ENCODE data around the gene CPLANE1.
A peak's percentile ranks its signal among the peaks of the same experiment; 100 is the strongest.
"Not testable (repeated sequence)": the region's sequence is repeated elsewhere in the genome, so short reads cannot be mapped to it uniquely, and the experiment has no call there.

The CPLANE1 gene

DNA sequence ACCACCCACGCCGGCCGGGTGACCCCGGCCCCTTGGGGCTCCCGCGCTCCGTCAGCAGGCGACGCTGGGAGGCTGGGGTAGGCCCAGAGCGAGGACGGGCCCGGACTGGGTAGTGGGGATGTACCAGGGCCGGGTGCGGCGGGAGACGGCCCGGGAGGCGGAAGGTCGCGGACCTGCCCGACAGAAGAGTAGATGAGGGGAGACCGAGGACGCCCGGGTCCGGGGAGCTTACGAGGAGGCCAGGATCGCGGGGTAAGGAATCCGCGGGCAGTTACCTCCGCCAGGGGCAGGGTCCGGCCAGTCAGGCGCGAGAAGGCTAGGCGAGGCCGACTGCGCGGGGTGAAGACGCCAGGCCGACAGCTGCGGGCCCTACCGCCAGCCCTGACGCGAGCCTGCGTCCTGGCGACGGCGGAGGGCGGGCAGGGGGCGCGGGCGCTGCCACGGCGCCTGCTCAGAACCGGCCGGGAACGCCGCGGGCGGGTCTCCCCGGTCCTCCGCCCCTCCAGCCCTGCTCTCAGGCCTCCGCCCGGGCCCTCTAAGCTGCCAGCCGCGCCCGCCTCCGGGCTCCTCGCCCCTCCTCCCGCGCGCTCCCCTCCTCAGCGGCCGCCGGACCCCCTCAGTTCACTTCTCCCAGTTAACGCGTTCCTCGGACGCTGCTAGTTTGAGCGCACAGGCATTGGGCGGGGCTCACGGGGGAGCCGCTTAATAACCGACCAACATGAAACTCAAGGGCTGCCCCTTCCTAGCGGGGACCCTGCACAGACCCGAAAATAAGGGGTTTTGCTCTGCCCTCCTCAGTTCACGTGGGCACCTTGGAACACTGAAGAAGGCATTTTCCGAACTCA lies at the start of gene CPLANE1:
TSS of gene CPLANE1 (minus strand) at position 407 of the 845 bp plus-strand sequence. CDS start 1,678 bp downstream, outside the sequence.
- peak; percentile 81 to 83 for ATAC-seq

DNA sequence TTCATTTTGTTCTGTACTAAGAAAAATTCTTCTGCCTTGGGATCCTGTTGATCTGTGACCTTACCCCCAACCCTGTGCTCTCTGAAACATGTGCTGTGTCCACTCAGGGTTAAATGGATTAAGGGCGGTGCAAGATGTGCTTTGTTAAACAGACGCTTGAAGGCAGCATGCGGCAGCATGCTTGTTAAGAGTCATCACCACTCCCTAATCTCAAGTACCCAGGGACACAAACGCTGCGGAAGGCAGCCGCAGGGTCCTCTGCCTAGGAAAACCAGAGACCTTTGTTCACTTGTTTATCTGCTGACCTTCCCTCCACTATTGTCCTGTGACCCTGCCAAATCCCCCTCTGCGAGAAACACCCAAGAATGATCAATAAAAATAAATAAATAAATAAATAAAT lies 47.1 kb upstream of the CPLANE1 start:
- not testable (repeated sequence) for ATAC-seq

- no peak for ATAC-seq
These were observed 34.1 kb upstream of the CPLANE1 start for GRCh38 chr5:37283214-37283820.

DNA sequence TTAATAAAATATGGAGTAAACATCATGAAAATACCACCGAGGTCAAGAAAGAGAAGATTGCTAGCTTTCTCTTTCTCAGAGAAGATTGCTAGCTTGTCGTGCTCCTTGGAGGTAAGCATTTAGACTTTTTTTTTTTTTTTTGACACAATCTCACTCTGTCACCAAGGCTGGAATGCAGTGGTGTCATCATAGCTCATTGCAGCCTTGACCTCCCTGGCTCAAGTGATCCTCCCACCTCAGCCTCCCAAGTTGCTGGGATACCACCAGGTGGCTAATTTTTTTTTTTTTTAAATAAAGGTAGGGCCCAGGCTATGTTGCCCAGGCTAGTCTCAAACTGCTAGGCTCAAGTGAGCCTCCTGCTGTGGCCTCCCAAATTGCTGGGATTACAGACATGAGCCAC lies 26.3 kb upstream of the CPLANE1 start:
- ATAC-seq = no peak

DNA sequence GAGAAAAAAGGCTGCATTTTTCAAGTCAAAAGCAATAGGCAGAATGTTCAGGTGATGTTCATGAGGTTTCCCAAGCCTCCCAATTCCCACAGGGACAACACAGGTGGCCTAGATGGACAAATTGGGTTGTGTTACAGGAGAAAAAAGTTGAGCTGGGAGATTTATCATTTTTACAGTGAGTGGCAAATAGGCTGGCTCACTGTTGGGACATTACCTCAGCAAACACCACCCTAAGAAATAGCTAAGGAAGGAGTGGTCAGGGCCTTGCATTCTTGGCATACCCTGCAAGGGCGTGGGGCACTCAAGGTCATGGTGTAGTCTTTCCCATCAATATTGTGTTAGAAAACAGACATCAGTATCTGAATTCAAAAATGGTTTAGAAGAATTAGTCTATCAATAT lies 23.3 kb upstream of the CPLANE1 start:
- no peak for ATAC-seq

GRCh38 chr5:37268100-37268499 lies 18.9 kb upstream of the CPLANE1 start:
- not testable (repeated sequence) for ATAC-seq

DNA sequence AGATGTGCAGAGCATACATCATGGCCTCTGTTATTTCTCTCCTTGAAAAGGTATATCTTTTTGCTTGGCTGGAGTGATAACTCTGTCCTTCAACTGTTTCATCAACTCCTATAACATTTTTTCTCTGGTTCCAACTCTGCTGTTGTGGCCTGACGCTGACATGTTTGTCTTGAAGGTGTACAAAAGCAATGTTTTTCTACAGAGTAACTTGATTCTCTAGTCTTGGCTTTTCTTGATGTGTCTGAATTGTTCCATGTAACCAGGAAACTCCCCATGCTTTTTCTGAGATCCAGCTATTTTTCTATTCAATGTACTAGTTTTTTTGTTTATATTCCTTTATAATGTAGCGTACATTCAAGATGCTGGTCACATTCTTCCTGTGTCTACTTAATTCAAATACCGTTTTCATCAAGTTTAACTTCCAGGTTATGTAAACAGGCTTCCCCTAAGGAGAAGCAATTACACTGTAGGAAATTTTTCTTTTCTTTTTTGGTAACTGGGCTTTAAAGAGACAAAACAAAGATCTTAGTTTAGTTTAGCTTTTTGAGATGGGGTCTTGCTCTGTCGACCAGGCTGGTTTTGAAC lies 6.7 kb upstream of the CPLANE1 start:
- no peak for ATAC-seq

- no peak for ATAC-seq
These were observed 5.4 kb upstream of the CPLANE1 start for GRCh38 chr5:37254581-37254980.

GRCh38 chr5:37251665-37252064 lies 2.5 kb upstream of the CPLANE1 start:
- ATAC-seq = no peak

DNA sequence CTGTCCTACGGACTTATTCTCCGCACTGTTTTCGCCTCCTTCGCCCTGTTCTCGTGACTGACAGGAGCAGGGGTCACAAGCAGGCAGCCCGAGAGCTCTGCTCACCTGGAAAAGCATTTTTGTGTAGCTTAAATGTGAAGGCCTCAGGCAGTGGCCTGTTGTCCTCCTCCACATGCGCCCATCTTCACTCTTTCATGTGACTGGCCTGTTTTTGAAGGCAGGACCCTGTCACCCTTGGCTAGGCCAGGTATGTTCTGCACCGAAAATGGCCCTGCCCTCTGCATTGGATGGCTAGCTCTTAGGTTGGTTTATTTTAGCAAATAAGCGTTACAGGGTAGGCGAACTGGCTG lies 614 bp upstream of the CPLANE1 start:
- no peak for ATAC-seq

DNA sequence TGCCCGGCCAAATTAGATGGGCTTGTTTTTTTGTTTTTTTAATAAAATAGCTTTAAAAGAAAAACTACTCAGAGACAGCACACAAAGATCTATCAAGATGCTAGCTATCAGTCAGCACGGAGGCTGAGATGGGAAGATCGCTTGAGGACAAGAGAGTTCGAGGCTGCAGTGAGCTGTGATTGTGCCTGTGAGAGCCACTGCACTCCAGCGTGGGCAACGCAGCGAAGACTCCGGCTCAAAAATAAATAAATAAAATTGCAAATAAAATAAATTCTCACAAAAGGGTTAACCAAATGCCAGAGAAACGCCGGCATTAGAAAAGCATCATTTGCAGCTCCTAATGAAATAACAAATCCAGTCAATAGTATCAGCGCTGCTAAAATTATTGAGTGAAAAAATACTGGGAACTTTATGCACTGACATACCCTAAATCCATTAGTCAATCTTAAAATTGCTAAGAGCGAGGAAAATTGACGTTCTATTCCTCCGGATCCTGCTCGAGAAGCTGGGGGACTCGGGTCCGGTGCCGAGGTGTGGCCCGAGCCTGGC lies 681 bp downstream of the CPLANE1 start:
- no peak for ATAC-seq

GRCh38 chr5:37247496-37247895 lies 1.7 kb downstream of the CPLANE1 start:
- ATAC-seq = no peak

DNA sequence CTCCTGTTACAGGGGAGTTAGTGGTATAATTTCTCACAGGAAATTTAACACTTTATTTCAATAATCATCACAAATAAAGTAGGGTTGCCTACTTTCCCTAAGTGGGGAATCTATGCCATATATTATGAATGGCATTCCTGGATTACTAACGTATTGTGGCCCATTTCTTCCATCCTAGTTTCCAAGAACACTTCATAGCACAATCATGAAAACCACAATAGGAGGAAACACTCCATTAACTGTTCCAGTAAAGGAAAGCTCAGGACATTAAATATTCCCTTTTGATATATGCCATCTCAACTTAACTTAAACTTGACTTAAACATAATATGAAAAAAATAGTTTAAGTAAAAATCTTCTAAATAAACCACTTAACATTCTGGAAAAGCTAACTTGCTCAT lies 2.1 kb downstream of the CPLANE1 start:
- no peak for ATAC-seq

DNA sequence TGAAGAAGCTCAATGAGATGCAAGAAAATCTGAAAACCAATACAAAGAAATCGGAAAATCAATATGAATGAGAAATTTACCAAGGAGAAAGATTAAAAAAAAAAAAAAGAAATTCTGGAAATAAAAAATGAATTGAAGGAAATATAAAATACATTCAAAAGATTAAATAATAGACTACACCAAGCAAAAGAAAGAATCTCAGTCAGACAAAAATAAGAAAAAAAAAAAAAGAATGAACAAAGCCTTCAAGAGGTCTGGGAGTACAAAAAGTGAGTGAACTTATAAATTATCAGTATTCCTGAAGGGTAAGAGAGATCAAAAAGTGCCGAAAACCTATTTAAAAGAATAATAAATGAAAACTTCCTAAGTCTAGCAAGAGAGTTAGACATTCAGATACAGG lies 14.9 kb downstream of the CPLANE1 start:
- no peak for ATAC-seq

DNA sequence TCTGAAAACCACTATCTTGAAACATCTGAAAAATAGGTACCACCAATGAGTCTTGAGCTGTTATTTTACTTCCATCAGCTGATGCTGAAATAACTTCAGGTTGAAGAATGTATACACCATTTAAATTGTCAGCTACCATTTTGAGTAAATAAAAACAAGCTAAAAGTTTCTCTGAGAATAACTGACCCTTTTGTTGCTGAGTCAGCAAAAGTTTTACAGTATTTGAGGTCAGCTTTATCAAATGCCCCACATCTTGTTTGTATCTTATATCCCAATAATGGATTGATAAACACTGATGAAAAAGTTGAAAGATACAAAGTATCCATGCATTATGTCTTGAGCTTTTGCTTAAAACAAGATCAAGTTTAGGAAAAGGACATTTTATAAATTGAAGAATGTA lies 22.8 kb downstream of the CPLANE1 start:
- no peak for ATAC-seq

DNA sequence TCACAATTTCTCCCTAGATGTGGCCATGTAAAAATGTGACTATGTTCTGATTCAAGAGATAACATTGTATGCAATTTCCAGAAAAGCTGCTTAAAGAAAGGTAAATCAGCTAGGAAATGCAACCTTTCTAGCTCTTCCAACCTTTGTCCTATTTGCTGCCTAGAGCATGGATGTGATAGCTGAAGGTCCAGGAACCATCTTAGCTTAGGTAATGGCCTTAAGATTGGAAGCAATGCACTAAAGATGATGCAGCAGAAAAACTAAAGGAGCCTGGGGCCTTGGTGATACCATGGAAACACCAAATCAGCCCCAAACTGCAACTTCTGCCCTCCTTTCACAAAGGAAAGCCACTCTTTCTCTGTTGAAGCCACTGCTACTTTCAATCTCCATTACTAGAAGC lies 27.0 kb downstream of the CPLANE1 start:
- no peak for ATAC-seq

GRCh38 chr5:37220426-37220825 lies 28.8 kb downstream of the CPLANE1 start:
- not testable (repeated sequence) for ATAC-seq

GRCh38 chr5:37219384-37219783 lies 29.8 kb downstream of the CPLANE1 start:
- ATAC-seq = not testable (repeated sequence)

GRCh38 chr5:37217976-37218375 lies 31.2 kb downstream of the CPLANE1 start:
- no peak for ATAC-seq

DNA sequence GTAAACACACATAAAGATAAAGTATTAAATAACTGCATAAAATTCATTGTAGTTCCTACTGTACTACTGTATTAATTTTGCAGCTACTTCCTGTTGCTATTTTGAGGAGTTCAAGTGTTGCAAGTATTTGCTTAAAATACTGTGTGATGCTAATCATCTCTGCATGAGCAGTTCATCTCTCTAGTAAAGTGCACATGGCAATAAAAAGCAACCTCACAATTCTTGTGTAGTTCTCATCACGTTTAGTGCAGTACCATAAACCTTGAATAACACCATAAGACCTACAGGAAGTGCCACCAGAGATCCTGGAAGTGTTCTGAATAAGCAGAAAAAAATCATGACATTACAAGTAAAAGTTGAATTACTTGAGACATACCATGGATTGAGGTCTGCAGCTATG lies 34.6 kb downstream of the CPLANE1 start:
- no peak for ATAC-seq

- ATAC-seq = no peak
These were observed 37.1 kb downstream of the CPLANE1 start for GRCh38 chr5:37212096-37212495.

DNA sequence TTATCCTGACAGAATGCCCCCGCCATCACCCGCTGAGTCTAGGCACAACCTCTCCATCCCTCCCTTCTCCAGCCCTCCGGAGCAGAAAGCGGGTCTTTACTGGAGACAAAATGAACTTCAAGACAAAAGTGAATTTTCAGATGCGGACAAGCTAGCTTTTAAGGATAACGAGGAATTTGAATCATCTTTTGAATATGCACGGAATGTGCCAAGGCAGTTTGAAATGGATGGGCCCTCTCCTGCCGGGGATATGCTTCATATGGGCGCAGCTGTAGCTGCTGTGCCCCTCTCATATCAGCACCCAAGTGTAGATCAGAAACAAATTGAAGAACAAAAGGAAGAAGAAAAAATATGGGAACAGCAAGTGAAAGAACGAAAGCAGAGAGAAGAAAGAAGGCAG lies 37.5 kb downstream of the CPLANE1 start:
- no peak for ATAC-seq

DNA sequence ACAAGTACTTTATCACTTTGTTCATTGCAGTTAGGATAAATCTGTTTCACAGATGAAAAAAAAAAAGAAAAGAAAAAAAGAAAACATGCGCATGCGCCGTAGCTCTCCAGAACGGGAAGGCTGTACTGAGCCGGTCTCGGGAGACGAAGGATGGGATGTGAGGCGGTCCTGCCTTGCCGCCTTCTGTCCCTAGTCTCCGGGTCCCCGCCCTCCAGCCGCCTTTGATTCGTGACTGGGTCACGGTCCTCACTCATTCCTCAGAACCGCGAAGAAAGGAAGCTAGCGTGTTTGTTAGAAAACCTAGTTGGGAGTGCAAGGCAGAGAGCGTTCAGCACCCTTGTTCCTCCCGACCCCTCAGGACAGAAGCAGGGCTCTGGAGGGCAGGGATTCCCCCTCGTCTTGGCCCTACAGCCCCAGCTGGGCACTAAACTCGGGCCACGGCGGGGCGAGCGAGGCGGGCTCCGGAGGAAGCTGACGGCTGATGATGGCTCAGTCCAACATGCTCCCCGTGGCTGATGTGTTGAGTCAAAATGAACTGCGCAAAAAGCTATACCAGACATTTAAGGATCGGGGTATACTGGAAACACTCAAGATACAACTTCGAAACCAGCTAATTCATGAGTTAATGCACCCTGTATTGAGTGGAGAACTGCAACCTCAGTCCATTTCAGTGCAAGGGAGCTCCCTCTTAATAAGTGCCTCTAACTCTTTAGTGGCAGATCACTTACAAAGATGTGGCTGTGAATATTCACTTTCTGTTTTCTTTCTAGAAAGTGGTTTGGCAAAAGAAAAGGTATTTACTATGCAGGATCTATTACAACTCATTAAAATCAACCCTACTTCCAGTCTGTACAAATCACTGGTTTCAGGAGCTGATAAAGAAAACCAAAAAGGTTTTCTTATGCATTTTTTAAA lies 40.0 kb downstream of the CPLANE1 start:
- ATAC-seq = peak; percentile 21 to 38
